ENCODE data around the gene GABRR2. TPM values are rescaled to one million over a fixed set of nuclear protein-coding genes. Genes with fewer than 3 reads are reported as not detected.

GABRR2 gene
- total RNA-seq, 1 experiment from 2014 or later: 0.78 TPM

- H3K9me3 Mint-ChIP-seq (ENCODE audit: low read depth, unreplicated experiment): no peaks in the 10 kb centered on the region
- peaks cover 4% of the 10 kb centered on the region for H3K36me3 Mint-ChIP-seq (ENCODE audit: insufficient read depth, unreplicated experiment)
- no peak for TF ChIP-seq CTCF (IDR thresholded peaks at IDR 0.05; ENCODE audit: unreplicated experiment)
- no peak overlapping the region for H3K27ac Mint-ChIP-seq (ENCODE audit: unreplicated experiment)
- no TSS peak for BruUV-seq (replicated peaks)
- H3K4me1 Mint-ChIP-seq (ENCODE audit: low read depth, unreplicated experiment): peaks cover 13% of the 10 kb centered on the region
- H3K4me3 Mint-ChIP-seq (ENCODE audit: low read depth, unreplicated experiment): no peak overlapping the region
- no peaks in the 10 kb centered on the region for H3K27me3 Mint-ChIP-seq (ENCODE audit: unreplicated experiment)
- CTCF ChIA-PET: no interaction called here
- DNase-seq: no peak
- intact Hi-C loops (cut with micrococcal nuclease; ENCODE audit: unreplicated experiment): no loop called here
These were observed 24.5 kb downstream of the GABRR2 start for GRCh38 chr6:89290401-89291155.

- no TSS peak for BruUV-seq (replicated peaks)
- H3K4me3 Mint-ChIP-seq (ENCODE audit: low read depth, unreplicated experiment): no peak overlapping the region
- DNase-seq: no peak
- no peaks in the 10 kb centered on the region for H3K9me3 Mint-ChIP-seq (ENCODE audit: low read depth, unreplicated experiment)
- no peaks in the 10 kb centered on the region for H3K27me3 Mint-ChIP-seq (ENCODE audit: unreplicated experiment)
- H3K4me1 Mint-ChIP-seq (ENCODE audit: low read depth, unreplicated experiment): peaks cover 13% of the 10 kb centered on the region
- no peak for TF ChIP-seq CTCF (IDR thresholded peaks at IDR 0.05; ENCODE audit: unreplicated experiment)
- CTCF ChIA-PET: interaction anchor here (1.7 kb wide), 1 partner anchor 8 kb away, joined by 3 read pairs; no protein-coding TSS in a partner anchor
- peaks cover 4% of the 10 kb centered on the region for H3K36me3 Mint-ChIP-seq (ENCODE audit: insufficient read depth, unreplicated experiment)
- H3K27ac Mint-ChIP-seq (ENCODE audit: unreplicated experiment): no peak overlapping the region
- intact Hi-C loops (cut with micrococcal nuclease; ENCODE audit: unreplicated experiment): no loop called here
These were observed 25.4 kb downstream of the GABRR2 start for GRCh38 chr6:89289710-89290109.

DNA sequence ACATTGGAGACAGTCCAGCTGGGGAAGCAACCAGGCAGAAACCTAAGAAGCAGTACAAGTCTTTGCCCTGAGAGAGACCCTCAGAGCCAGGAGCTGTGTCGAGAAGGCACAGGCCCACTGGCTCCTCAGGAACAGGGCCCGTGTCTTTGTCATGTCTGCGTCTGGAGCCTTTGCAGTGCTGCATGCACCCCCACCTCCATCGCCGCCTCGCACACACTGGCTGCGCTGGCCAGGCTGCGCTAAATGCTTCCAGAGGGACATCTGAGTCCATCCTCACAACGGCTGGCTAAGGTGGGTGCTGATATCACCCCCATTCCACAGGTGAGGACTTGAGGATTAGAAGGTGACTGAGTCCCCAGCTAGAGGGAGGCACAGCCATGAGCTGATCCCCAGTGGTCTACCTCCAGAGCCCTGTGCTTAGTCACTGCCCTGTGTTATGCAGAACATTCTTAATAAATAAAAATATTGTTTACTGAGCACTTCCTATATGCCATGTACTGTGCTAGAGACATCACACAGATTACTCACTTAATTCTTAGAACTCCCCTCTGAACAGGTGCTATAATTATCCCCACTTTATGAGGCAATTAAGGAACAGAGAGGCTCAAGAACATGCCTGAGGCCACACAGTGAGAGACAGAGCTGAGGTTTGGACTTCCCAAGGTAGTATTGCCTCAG is 27.6 kb downstream of the GABRR2 start:
- Mint-ChIP-seq H3K9me3 (ENCODE audit: low read depth, unreplicated experiment) (no peaks in the 10 kb centered on the region), H3K4me1 (ENCODE audit: low read depth, unreplicated experiment) (peaks cover 13% of the 10 kb centered on the region), H3K4me3 (ENCODE audit: low read depth, unreplicated experiment) (no peak overlapping the region), H3K36me3 (ENCODE audit: insufficient read depth, unreplicated experiment) (peaks cover 4% of the 10 kb centered on the region), H3K27ac (ENCODE audit: unreplicated experiment) (no peak overlapping the region), H3K27me3 (ENCODE audit: unreplicated experiment) (no peaks in the 10 kb centered on the region)
- no peak for DNase-seq
- CTCF ChIA-PET: no interaction called here
- intact Hi-C loops (cut with micrococcal nuclease; ENCODE audit: unreplicated experiment): no loop called here
- TF ChIP-seq CTCF (IDR thresholded peaks at IDR 0.05; ENCODE audit: unreplicated experiment): no peak
- BruUV-seq (replicated peaks): no TSS peak

GRCh38 chr6:89286516-89286915 is 28.6 kb downstream of the GABRR2 start:
- H3K4me3 Mint-ChIP-seq (ENCODE audit: low read depth, unreplicated experiment): no peak overlapping the region
- peaks cover 11% of the 10 kb centered on the region for H3K4me1 Mint-ChIP-seq (ENCODE audit: low read depth, unreplicated experiment)
- H3K9me3 Mint-ChIP-seq (ENCODE audit: low read depth, unreplicated experiment): no peaks in the 10 kb centered on the region
- no peak for TF ChIP-seq CTCF (IDR thresholded peaks at IDR 0.05; ENCODE audit: unreplicated experiment)
- no peak overlapping the region for H3K27ac Mint-ChIP-seq (ENCODE audit: unreplicated experiment)
- peaks cover 4% of the 10 kb centered on the region for H3K36me3 Mint-ChIP-seq (ENCODE audit: insufficient read depth, unreplicated experiment)
- intact Hi-C loops (cut with micrococcal nuclease; ENCODE audit: unreplicated experiment): no loop called here
- no peak for DNase-seq
- no peaks in the 10 kb centered on the region for H3K27me3 Mint-ChIP-seq (ENCODE audit: unreplicated experiment)
- BruUV-seq (replicated peaks): no TSS peak
- CTCF ChIA-PET: no interaction called here

Data from Calu3 (cell line).